Mononuclear cell (primary cell): ENCODE results near the gene TACC2. TPM values are rescaled to one million over a fixed set of nuclear protein-coding genes. Genes with fewer than 3 reads are reported as not detected.
"Not testable (repeated sequence)": the region's sequence is repeated elsewhere in the genome, so short reads cannot be mapped to it uniquely, and the experiment has no call there.

ENCODE experiments used
- H3K27me3 ChIP-seq: 2 replicates; pipeline ENCODE4 v1.6.0; 2011; ENCODE audit warnings: low read length, control low read depth; ENCODE audit not compliant: insufficient read depth
- H3K4me1 ChIP-seq: 2 replicates; pipeline ENCODE4 v1.5.1; 2011; ENCODE audit warnings: mild to moderate bottlenecking, low read length, control low read depth; ENCODE audit not compliant: insufficient read depth
- H3K4me3 ChIP-seq: 2 replicates; pipeline ENCODE4 v1.5.1; 2011; ENCODE audit warnings: mild to moderate bottlenecking, low read length, moderate library complexity
- H3K9me3 ChIP-seq: 2 replicates; pipeline ENCODE4 v1.5.1; 2011; ENCODE audit warnings: low read depth, mild to moderate bottlenecking, control low read depth, low read length
- total RNA-seq: library from RNA; depleted of rRNA; stranded (reverse); fragments of >200 nt; gene quantifications from one replicate; pipeline ENCODE4 v1.2.3, GENCODE V29; 2012

TACC2 gene
- total RNA-seq, 1 donor = not detected

DNA sequence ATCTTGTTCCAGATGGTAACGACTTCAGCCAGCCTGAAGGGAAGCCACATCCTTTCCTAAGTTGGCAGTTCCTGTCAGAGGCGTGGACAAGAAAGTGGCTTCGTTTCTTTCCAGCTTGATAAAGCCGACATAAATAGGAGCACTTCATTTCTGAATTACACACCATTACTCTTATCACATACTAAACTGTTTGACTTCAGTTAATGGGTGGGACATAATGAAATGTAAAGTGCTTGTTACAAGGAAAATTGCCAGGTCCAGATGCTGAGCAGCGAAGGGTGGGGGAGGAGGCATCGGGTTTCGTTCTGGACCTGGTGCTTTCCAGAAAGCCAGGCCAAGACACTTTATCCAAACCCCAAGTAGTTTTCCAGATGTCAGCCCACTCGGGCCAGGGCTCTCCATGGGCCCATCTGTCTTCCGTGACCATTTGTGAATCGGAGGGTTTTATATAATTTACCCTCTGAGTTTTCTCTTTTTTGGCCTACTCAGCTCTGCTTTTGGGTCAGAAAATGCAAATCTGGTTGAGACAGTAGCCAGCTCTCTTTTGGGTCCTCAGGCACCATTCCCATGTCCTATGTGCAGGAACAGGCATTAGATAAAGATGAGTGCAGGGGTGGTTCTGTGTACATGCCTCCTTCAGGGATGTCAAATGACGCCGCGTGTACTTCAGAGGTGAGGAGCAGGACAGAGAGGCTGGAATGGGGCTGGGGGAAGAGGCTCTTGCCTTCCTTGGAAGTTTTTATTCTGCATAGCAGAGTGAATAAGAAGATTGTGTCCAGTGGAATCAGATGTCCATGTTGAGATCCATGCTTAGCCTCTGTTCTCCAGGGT is 90.2 kb downstream of the TACC2 start:
- Histone ChIP-seq H3K4me3 (no peak overlapping the region), H3K4me1 (no peaks in the 10 kb centered on the region), H3K9me3 (no peaks in the 10 kb centered on the region), H3K27me3 (no peaks in the 10 kb centered on the region)

GRCh38 chr10:122082616-122083477 is 93.9 kb downstream of the TACC2 start:
- Histone ChIP-seq H3K27me3 (no peaks in the 10 kb centered on the region), H3K4me1 (no peaks in the 10 kb centered on the region), H3K4me3 (no peak overlapping the region), H3K9me3 (no peaks in the 10 kb centered on the region)

- H3K4me3 ChIP-seq = no peak overlapping the region
- no peaks in the 10 kb centered on the region for H3K9me3 ChIP-seq
- H3K27me3 ChIP-seq = no peaks in the 10 kb centered on the region
- H3K4me1 ChIP-seq = no peaks in the 10 kb centered on the region
Observed at GRCh38 chr10:122083478-122084025, 94.6 kb downstream of the TACC2 start.

DNA sequence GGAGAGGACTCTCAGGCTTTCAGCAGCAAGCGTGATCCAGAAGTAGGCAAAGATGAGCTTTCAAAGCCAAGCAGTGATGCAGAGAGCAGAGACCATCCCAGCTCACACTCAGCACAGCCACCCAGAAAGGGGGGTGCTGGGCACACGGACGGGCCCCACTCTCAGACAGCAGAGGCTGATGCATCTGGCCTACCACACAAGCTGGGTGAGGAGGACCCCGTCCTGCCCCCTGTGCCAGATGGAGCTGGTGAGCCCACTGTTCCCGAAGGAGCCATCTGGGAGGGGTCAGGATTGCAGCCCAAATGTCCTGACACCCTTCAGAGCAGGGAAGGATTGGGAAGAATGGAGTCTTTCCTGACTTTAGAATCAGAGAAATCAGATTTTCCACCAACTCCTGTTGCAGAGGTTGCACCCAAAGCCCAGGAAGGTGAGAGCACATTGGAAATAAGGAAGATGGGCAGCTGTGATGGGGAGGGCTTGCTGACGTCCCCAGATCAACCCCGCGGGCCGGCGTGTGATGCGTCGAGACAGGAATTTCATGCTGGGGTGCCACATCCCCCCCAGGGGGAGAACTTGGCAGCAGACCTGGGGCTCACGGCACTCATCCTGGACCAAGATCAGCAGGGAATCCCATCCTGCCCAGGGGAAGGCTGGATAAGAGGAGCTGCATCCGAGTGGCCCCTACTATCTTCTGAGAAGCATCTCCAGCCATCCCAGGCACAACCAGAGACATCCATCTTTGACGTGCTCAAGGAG is 95.5 kb downstream of the TACC2 start:
- Histone ChIP-seq H3K4me1 (no peaks in the 10 kb centered on the region), H3K4me3 (no peak overlapping the region), H3K27me3 (no peaks in the 10 kb centered on the region)

DNA sequence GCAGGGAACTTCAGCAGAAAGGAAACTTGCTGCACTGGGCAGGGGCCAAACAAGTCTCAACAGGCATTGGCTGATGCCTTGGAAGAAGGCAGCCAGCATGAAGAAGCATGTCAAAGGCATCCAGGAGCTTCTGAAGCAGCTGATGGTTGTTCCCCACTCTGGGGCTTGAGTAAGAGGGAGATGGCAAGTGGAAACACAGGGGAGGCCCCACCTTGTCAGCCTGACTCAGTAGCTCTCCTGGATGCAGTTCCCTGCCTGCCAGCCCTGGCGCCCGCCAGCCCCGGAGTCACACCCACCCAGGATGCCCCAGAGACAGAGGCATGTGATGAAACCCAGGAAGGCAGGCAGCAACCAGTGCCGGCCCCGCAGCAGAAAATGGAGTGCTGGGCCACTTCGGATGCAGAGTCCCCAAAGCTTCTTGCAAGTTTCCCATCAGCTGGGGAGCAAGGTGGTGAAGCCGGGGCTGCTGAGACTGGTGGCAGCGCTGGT is 96.5 kb downstream of the TACC2 start:
- Histone ChIP-seq H3K4me1 (no peaks in the 10 kb centered on the region), H3K4me3 (no peak overlapping the region), H3K27me3 (no peaks in the 10 kb centered on the region), H3K9me3 (no peaks in the 10 kb centered on the region)

More for the DNA sequence above, 95.5 kb downstream of the TACC2 start:
- H3K9me3 ChIP-seq = no peaks in the 10 kb centered on the region

- Histone ChIP-seq H3K4me1 (no peaks in the 10 kb centered on the region), H3K27me3 (no peaks in the 10 kb centered on the region), H3K9me3 (no peaks in the 10 kb centered on the region), H3K4me3 (no peak overlapping the region)
Observed at GRCh38 chr10:122086416-122087240, 97.7 kb downstream of the TACC2 start.

DNA sequence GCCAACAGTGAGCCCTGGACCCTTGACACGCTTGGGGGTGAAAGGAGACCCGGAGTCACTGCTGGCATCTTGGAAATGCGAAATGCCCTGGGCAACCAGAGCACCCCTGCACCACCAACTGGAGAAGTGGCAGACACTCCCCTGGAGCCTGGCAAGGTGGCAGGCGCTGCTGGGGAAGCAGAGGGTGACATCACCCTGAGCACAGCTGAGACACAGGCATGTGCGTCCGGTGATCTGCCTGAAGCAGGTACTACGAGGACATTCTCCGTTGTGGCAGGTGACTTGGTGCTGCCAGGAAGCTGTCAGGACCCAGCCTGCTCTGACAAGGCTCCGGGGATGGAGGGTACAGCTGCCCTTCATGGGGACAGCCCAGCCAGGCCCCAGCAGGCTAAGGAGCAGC is 98.5 kb downstream of the TACC2 start:
- no peaks in the 10 kb centered on the region for H3K9me3 ChIP-seq
- no peaks in the 10 kb centered on the region for H3K27me3 ChIP-seq
- H3K4me1 ChIP-seq = no peaks in the 10 kb centered on the region
- H3K4me3 ChIP-seq = no peak overlapping the region

DNA sequence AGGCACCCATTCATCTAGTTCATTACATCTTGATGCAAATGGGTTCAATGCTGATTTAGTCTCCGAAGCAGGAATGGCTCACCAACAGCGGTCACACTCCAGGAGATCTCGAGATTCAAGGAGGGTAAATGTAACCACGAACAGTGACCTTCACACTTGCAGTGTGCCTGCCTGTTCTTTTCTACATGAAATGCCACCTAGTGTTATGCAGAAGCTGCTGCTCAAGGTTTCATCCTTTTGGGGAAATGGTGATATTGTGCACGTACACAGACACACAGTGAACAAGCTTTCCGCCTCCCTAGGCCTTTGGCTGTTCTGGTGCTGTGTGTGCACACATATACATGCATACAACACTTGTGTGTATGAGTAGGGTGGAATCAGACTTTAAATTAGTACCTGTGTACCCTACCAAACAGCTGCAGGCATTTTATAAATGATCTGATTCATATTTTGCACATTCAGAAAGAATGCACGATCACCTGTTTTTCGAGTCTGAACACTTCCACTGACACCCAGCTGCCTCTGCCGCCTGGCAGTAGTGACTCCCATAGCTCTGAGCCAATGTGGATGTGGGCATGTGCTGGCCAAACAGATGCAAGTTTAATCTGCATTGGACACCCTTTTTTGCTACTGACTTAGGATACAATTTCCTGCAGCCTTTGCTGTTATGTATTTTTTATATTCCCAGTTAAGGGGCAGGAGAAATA is 100.5 kb downstream of the TACC2 start:
- Histone ChIP-seq H3K4me3 (no peak overlapping the region), H3K4me1 (no peaks in the 10 kb centered on the region), H3K27me3 (no peaks in the 10 kb centered on the region), H3K9me3 (no peaks in the 10 kb centered on the region)

DNA sequence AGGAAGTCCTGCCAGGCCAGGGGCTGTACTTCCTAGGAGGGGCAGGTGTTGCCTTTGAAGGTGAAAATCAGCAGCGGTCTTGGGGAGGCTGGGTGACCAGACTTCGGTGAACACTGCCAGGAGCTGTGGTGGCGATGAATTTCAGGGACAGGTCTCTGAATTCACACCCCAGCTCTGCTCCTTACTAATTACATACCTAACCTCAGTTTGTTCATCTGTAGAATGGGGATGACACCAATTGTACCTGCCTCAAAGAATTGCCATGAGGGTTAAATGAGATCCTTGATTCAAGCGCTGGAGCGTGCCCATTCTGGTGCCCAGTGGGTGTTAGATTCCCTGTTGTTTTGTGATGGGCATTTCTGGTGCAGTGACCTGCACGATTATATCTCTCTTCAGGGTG is 102.8 kb downstream of the TACC2 start:
- no peaks in the 10 kb centered on the region for H3K4me1 ChIP-seq
- H3K4me3 ChIP-seq = no peak overlapping the region
- H3K27me3 ChIP-seq = no peaks in the 10 kb centered on the region
- no peaks in the 10 kb centered on the region for H3K9me3 ChIP-seq

- H3K27me3 ChIP-seq = no peaks in the 10 kb centered on the region
- H3K9me3 ChIP-seq = no peaks in the 10 kb centered on the region
- H3K4me3 ChIP-seq = no peak overlapping the region
- no peaks in the 10 kb centered on the region for H3K4me1 ChIP-seq
Observed at GRCh38 chr10:122093076-122093475, 104.1 kb downstream of the TACC2 start.

GRCh38 chr10:122096181-122096580 is 107.2 kb downstream of the TACC2 start:
- not testable (repeated sequence) for H3K27me3 ChIP-seq, H3K4me3 ChIP-seq

DNA sequence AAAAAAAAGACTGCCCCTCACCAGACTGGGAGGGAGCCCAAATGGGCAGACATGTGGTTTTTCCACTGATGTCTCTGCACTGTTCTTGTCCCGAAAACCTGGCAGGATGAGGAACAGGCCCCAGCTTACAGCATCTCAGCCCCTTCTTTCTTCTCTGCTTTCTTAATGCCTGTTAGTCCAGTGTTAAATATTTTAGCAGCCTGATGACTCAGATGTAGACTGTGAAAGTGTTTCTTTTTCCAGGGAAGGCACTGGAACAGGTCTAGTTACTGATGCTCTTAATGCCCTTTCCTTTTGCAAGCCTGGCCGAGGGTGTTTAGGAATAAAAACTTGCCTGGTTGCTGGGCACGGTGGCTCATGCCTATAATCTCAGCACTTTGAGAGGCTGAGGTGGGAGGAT is 107.7 kb downstream of the TACC2 start:
- Histone ChIP-seq H3K4me1 (no peaks in the 10 kb centered on the region), H3K9me3 (no peaks in the 10 kb centered on the region), H3K27me3 (no peaks in the 10 kb centered on the region), H3K4me3 (no peak overlapping the region)

More at GRCh38 chr10:122096181-122096580, 107.2 kb downstream of the TACC2 start:
- H3K9me3 ChIP-seq, H3K4me1 ChIP-seq: not testable (repeated sequence)

DNA sequence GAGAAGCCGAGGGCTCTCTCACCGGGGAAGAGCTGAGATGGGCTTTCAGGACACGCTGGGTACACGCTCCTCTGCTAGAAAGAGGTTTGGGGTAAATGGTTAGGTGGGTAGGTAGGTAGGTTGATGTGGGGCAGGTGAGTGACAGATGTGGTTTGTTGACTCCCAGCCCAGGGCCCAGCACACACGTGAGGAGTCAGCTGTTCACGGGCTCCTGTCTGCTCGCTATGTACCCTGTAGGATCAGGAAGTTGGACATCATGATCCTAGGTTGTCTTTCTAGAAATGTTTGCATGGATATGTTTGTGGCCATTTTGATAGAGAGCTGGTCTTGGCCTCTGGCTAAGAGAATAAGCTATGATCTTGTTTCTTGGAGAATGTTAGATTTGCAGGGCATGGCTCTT is 109.0 kb downstream of the TACC2 start:
- no peak overlapping the region for H3K4me3 ChIP-seq
- H3K9me3 ChIP-seq = no peaks in the 10 kb centered on the region
- H3K27me3 ChIP-seq = no peaks in the 10 kb centered on the region
- no peaks in the 10 kb centered on the region for H3K4me1 ChIP-seq
